IMR-90 (cell line): ENCODE data around the gene DHX15.

Source experiments
- BHLHE40 ChIP-seq: fragments of 150-350 bp; IDR thresholded peaks from 2 replicates; pipeline ENCODE4 v1.6.1; 2016; ENCODE audit warnings: mild to moderate bottlenecking, low read depth, low read length
- CEBPB ChIP-seq: IDR thresholded peaks from 2 replicates; pipeline ENCODE4 v1.6.1; 2012; ENCODE audit warnings: low read depth, low read length, improper control_type of control experiment
- CHD1 ChIP-seq: IDR thresholded peaks from 2 replicates; pipeline ENCODE4 v1.6.1; 2012; ENCODE audit warnings: low read depth, low read length, improper control_type of control experiment
- CTCF ChIP-seq: conservative IDR thresholded peaks from 2 replicates; pipeline ENCODE4 v1.5.1; 2012; ENCODE audit warnings: mild to moderate bottlenecking, low read depth, low read length, improper control_type of control experiment
- FOS ChIP-seq: fragments of 150-350 bp; IDR thresholded peaks from 2 replicates; pipeline ENCODE4 v1.6.1; 2016; ENCODE audit warnings: low read depth, low read length
- MAFK ChIP-seq: IDR thresholded peaks from 2 replicates; pipeline ENCODE4 v1.6.1; 2012; ENCODE audit warnings: low read depth, low read length, improper control_type of control experiment
- MAZ ChIP-seq: IDR thresholded peaks from 2 replicates; pipeline ENCODE4 v1.6.1; 2012; ENCODE audit warnings: low read depth, mild to moderate bottlenecking, low read length, improper control_type of control experiment, moderate library complexity, borderline replicate concordance
- NFE2L2 ChIP-seq: fragments of 150-350 bp; IDR thresholded peaks from 2 replicates; pipeline ENCODE4 v1.6.1; 2016; ENCODE audit warnings: low read depth, mild to moderate bottlenecking, low read length
- POLR2A ChIP-seq: IDR thresholded peaks from 2 replicates; pipeline ENCODE4 v1.6.1; 2012; ENCODE audit warnings: mild to moderate bottlenecking, low read depth, low read length
- RAD21 ChIP-seq: IDR thresholded peaks from 2 replicates; pipeline ENCODE4 v1.6.1; 2012; ENCODE audit warnings: low read length, improper control_type of control experiment
- RCOR1 ChIP-seq: IDR thresholded peaks from 2 replicates; pipeline ENCODE4 v1.6.1; 2012; ENCODE audit warnings: mild to moderate bottlenecking, low read length, improper control_type of control experiment; ENCODE audit not compliant: insufficient replicate concordance
- SMC3 ChIP-seq: fragments of 150-350 bp; IDR thresholded peaks from 2 replicates; pipeline ENCODE4 v1.6.1; 2016; ENCODE audit warnings: low read depth, mild to moderate bottlenecking, antibody characterized with exemption, low read length, moderate library complexity
- USF2 ChIP-seq: fragments of 150-350 bp; IDR thresholded peaks from 2 replicates; pipeline ENCODE4 v1.6.1; 2017; ENCODE audit warnings: mild to moderate bottlenecking, antibody characterized with exemption, low read length, low read depth
- TF ChIP-seq, protein P1 (sequence below): fragments of 150-350 bp; IDR thresholded peaks from 2 replicates; pipeline ENCODE4 v1.6.1; 2016; ENCODE audit warnings: low read depth, mild to moderate bottlenecking, low read length, moderate library complexity, borderline replicate concordance

DNA sequence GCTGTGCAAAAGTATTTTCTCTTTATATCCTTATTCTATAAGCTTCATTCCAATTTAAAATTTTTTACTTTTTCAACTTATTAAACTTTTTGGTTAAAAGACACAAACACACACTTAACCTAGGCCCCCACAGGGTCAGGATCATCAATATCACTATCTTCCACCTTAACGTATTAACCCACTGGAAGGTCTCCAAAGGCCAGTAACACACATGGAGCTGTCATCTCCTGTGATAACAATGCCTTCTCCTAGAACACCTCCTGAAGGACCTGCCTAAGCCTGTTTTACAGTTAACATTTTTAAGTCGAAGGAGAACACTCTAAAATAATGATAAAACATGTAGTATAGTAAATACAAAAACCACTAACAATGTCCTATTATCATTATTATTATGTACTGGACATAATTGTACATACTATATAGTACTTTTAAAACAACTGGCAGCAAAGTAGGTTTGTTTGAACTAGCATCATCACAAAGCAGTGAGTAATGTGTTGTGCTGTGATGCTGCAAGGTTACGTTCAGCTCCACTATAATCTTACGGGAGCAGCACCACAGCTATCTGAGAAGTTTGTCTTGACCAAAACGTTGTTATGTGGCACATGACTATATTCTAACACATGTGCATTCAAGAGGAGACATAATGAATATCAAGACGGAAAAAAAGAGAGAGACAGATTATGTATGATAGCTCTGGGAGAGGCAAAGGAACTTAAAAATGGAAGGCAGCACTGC lies 33.7 kb downstream of the DHX15 start:
- TF ChIP-seq POLR2A (no peak), USF2 (no peak), CTCF (no peak), SMC3 (no peak), NFE2L2 (no peak), BHLHE40 (no peak), CEBPB (no peak), RAD21 (no peak), RCOR1 (no peak), MAZ (no peak), CHD1 (no peak), MAFK (no peak), FOS (no peak)
- TF ChIP-seq, protein P1, sequence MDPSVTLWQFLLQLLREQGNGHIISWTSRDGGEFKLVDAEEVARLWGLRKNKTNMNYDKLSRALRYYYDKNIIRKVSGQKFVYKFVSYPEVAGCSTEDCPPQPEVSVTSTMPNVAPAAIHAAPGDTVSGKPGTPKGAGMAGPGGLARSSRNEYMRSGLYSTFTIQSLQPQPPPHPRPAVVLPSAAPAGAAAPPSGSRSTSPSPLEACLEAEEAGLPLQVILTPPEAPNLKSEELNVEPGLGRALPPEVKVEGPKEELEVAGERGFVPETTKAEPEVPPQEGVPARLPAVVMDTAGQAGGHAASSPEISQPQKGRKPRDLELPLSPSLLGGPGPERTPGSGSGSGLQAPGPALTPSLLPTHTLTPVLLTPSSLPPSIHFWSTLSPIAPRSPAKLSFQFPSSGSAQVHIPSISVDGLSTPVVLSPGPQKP: no peak
